BLaER1 treated with 17β-estradiol and CSF1 and Interleukin-3, amounts not matched to agents 10 nM and 100 nM (cell line): ENCODE data around the gene CYP27A1.
"Not testable (repeated sequence)": the region's sequence is repeated elsewhere in the genome, so short reads cannot be mapped to it uniquely, and the experiment has no call there.

Experiments used
- H3K27ac ChIP-seq, 11 experiments: shearing (Covaris generic); formaldehyde crosslinking; 2 replicates each; pipeline ENCODE4 v1.8.1; 2022
- H3K27me3 ChIP-seq, 11 experiments: shearing (Covaris generic); formaldehyde crosslinking; 2 replicates each; pipeline ENCODE4 v1.8.1; 2022
- H3K36me3 ChIP-seq, 11 experiments: shearing (Covaris generic); formaldehyde crosslinking; 2 replicates each; pipeline ENCODE4 v1.8.1; 2022
- H3K4me1 ChIP-seq, 10 experiments: shearing (Covaris generic); formaldehyde crosslinking; 2 replicates each; pipeline ENCODE4 v1.8.1; 2022
- H3K4me2 ChIP-seq, 11 experiments: shearing (Covaris generic); formaldehyde crosslinking; 2 replicates each; pipeline ENCODE4 v1.8.1; 2022
- H3K4me3 ChIP-seq, 10 experiments: shearing (Covaris generic); formaldehyde crosslinking; 2 replicates each; pipeline ENCODE4 v1.8.1; 2022
- H3K9ac ChIP-seq, 11 experiments: shearing (Covaris generic); formaldehyde crosslinking; 2 replicates each; pipeline ENCODE4 v1.8.1; 2022
- H3K9me3 ChIP-seq, 11 experiments: shearing (Covaris generic); formaldehyde crosslinking; replicated peaks in 1 of 11; 2 replicates each; pipeline ENCODE4 v1.8.1; 2022
- H4K20me1 ChIP-seq, 11 experiments: shearing (Covaris generic); formaldehyde crosslinking; 2 replicates each; pipeline ENCODE4 v1.8.1; 2022
- Cebpa-rat ChIP-seq, 11 experiments: shearing (Covaris generic); IDR thresholded peaks; 2 replicates each; pipeline ENCODE4 v1.8.1; 2022

CYP27A1 gene

DNA sequence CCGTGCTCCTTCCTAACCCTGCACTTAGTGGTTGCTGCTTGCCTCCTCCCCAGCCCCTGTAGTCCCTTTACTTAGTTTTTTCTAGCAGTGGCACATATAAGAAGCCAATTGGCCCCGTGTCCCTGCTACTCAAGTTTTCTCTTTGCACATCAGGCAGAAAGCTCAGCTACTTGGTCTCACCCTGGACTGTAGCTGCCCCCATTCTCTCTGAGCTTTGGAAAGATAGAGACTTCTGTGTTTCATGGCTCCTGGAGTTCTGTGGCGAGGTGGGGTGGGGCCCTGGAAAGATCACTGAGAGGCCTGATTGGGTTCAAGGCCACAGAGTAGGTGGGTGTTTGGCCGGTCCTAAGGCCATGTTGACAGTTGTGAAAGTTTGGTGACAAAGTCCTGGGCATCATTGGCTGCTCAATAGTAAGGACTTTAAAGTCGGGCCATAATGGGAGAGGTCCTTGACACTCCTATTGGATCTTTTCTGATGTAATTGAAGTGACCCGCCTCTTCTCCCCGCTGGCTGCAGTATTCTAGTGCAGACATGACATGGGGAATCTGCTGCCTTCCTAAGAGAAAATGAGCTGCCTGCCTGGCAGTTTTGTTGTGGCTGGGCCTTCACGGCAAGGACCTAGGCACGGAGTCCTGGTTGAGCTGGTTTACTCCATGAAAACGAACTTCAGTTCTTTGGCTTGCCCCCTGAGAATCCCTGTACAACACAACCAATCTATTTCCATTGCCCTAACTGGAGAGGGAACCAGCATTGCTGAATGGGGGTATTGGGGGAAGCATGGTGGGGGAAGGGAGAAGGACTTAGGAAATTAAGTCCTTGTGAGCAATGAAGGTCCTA lies 26.2 kb upstream of the CYP27A1 start:
- H3K27ac ChIP-seq = no peak overlapping the region
- H3K27me3 ChIP-seq = no peaks in the 10 kb centered on the region
- H3K9me3 ChIP-seq = no peaks in the 10 kb centered on the region
- H3K4me3 ChIP-seq = no peak overlapping the region
- 0 out of 22 replicates have a peak, but pooled peaks cover 0 to 5% (median 0%) of the 10 kb centered on the region in 11 experiments for H4K20me1 ChIP-seq
- H3K4me2 ChIP-seq = no peak overlapping the region
- H3K4me1 ChIP-seq = peaks cover 0 to 9% (median 0%) of the 10 kb centered on the region in 10 experiments; a peak in 4 of 20 replicates
- peaks cover 62 to 84% (median 72%) of the 10 kb centered on the region in 11 experiments for H3K36me3 ChIP-seq
- H3K9ac ChIP-seq = no peak overlapping the region
- no peak for TF ChIP-seq Cebpa-rat (IDR thresholded peaks at IDR 0.05)

DNA sequence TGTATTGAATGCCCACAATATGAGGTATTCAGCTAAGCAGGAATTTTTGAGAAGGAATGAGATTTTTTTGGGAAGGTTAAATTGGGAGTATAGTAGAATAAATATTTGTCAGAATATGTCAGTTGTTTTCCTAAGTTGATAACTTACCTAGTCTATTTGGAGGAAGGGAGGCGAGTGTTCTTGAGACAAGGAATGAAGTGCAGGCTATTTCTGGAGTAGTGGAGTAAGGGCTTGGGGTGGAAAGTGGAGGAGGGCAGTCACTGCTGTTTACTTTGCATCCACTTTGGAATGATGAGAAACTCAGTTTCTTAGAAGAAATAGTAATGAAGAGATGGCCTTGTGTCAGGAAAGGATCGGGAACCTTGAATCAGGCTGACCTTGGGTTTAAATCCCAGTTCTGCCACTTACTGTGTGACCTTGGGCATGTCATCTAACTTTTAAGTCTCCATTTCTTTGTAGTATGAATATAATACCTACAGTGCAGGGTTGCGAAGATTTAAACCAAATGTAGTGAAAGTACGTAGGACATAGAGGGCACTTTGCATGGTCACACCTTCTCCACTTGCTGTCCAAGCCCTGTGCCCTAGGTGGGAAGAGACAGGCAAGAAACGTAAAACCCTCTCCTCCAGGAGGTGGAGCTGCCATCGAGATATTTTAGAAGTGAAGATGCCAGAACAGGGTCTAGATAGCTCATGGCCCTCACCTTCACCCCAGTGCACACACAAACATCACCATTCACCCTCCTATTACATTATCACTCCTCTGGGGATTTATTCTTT lies 25.2 kb upstream of the CYP27A1 start:
- H3K4me2 ChIP-seq = no peak overlapping the region
- H3K9ac ChIP-seq = no peak overlapping the region
- H3K4me1 ChIP-seq = peaks cover 0 to 12% (median 0%) of the 10 kb centered on the region in 10 experiments; a peak in 4 of 20 replicates
- H3K9me3 ChIP-seq = no peaks in the 10 kb centered on the region
- no peak overlapping the region for H3K4me3 ChIP-seq
- H4K20me1 ChIP-seq = 0 out of 22 replicates have a peak, but pooled peaks cover 0 to 5% (median 0%) of the 10 kb centered on the region in 11 experiments
- TF ChIP-seq Cebpa-rat (IDR thresholded peaks at IDR 0.05) = no peak
- H3K36me3 ChIP-seq = peaks cover 52 to 74% (median 62%) of the 10 kb centered on the region in 11 experiments
- no peak overlapping the region for H3K27ac ChIP-seq
- no peaks in the 10 kb centered on the region for H3K27me3 ChIP-seq

DNA sequence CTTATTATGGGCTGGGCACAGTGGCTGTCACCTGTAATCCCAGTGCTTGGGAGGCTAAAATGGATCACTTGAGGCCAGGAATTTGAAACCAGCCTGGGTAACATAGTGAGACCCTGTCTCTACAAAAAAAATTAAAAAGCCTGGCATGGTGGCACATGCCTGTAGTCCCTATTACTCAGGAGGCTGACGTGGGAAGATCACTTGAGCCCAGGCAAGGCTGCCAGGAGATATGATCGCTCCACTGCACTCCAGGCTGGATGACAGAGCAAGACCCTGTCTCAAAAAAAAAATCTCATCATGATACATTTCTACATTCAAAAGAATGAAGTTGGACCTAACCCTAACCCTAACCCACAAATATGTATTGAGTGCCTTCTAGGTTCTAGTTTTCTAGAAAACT lies 20.2 kb upstream of the CYP27A1 start:
- Histone ChIP-seq H3K27me3 (no peaks in the 10 kb centered on the region), H4K20me1 (no peaks in the 10 kb centered on the region), H3K9ac (no peak overlapping the region), H3K9me3 (peaks cover 0 to 2% (median 0%) of the 10 kb centered on the region in 11 experiments; a peak in 1 of 22 replicates), H3K4me2 (peak overlapping the region in 1 of 11 experiments; percentile 5; a peak in 1 of 22 replicates), H3K4me3 (no peak overlapping the region), H3K36me3 (peaks cover 4 to 24% (median 14%) of the 10 kb centered on the region in 11 experiments; a peak in 19 of 22 replicates), H3K27ac (no peak overlapping the region), H3K4me1 (peaks cover 0 to 17% (median 0%) of the 10 kb centered on the region in 10 experiments; a peak in 2 of 20 replicates)
- no peak for TF ChIP-seq Cebpa-rat (IDR thresholded peaks at IDR 0.05)

DNA sequence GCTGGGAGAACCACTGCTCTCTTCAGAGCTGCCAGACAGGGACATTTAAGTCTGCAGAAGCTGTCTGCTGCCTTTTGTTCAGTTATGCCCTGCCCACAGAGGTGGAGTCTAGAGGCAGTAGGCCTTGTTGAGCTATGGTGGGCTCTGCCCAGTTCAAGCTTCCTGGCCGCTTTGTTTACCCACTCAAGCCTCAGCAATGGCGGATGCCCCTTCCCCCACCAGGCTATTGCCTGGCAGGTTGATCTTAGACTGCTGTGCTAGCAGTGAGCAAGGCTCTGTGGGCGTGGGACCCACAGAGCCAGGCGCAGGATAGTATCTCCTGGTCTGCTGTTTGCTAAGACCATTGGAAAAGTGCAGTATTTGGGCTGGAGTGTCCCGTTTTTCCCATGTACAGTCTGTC lies 9.2 kb upstream of the CYP27A1 start:
- Histone ChIP-seq H3K9me3 (peaks cover 20 to 49% (median 36%) of the 10 kb centered on the region in 11 experiments), H3K36me3 (peaks cover 10 to 47% (median 30%) of the 10 kb centered on the region in 11 experiments; a peak in 21 of 22 replicates), H3K4me1 (peaks cover 0 to 18% (median 0%) of the 10 kb centered on the region in 10 experiments; a peak in 3 of 20 replicates)
- H3K4me3 ChIP-seq, H3K27ac ChIP-seq, H3K4me2 ChIP-seq, H4K20me1 ChIP-seq, H3K27me3 ChIP-seq, H3K9ac ChIP-seq: not testable (repeated sequence)

DNA sequence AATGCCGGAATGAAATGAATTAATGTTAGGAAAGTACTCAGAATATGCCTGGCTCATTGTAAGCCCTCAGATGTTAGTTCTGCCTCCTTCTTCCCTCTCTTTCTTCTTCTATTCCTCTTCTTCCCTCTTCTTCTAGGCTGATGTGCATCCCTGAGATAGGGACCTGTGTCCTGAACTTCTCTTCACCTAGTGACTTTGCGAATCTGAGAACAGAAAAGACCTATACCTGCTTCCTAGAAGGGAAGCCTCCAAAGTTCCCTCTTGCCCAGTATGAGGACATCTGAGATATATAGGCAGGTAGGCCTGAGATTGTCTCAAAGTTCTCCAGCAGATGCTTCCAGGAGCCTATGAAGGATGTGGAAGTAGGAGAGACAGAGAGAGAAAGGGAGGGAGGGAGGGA lies 8.1 kb upstream of the CYP27A1 start:
- Histone ChIP-seq H3K4me2 (no peak overlapping the region), H3K27ac (no peak overlapping the region), H3K9me3 (peaks cover 23 to 60% (median 43%) of the 10 kb centered on the region in 11 experiments), H3K9ac (no peak overlapping the region), H3K36me3 (peaks cover 13 to 51% (median 32%) of the 10 kb centered on the region in 11 experiments; a peak in 21 of 22 replicates), H4K20me1 (no peaks in the 10 kb centered on the region), H3K27me3 (no peaks in the 10 kb centered on the region), H3K4me3 (no peak overlapping the region), H3K4me1 (peaks cover 0 to 9% (median 0%) of the 10 kb centered on the region in 10 experiments; a peak in 3 of 20 replicates)
- TF ChIP-seq Cebpa-rat (IDR thresholded peaks at IDR 0.05) = no peak

DNA sequence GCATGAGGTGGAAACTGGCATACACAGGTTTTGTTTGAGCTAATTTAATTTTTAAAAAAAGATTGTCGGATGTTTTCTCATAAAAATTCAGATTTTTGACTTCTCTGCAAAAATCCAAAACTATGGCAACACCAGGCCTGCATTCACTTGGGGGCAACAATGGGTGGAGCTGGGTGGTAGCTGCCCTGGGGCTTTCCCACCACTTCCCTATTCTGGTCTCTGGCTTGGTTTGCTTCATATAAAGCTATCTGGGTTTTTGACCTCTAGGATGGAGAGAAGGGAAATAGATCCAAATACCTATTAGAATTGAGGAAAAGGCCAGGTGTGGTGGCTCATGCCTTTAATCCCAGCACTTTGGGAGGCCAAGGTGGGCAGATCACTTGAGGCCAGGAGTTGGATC lies 5.5 kb upstream of the CYP27A1 start:
- H4K20me1 ChIP-seq = no peaks in the 10 kb centered on the region
- H3K4me3 ChIP-seq = no peak overlapping the region
- peaks cover 13 to 51% (median 32%) of the 10 kb centered on the region in 11 experiments; a peak in 21 of 22 replicates for H3K36me3 ChIP-seq
- no peak overlapping the region for H3K9ac ChIP-seq
- no peaks in the 10 kb centered on the region for H3K27me3 ChIP-seq
- peaks cover 0 to 9% (median 0%) of the 10 kb centered on the region in 10 experiments; a peak in 3 of 20 replicates for H3K4me1 ChIP-seq
- peak overlapping the region in 1 of 11 experiments; percentile 32; a peak in 1 of 22 replicates for H3K4me2 ChIP-seq
- H3K27ac ChIP-seq = no peak overlapping the region
- H3K9me3 ChIP-seq = peaks cover 23 to 64% (median 43%) of the 10 kb centered on the region in 11 experiments
- TF ChIP-seq Cebpa-rat (IDR thresholded peaks at IDR 0.05) = no peak

DNA sequence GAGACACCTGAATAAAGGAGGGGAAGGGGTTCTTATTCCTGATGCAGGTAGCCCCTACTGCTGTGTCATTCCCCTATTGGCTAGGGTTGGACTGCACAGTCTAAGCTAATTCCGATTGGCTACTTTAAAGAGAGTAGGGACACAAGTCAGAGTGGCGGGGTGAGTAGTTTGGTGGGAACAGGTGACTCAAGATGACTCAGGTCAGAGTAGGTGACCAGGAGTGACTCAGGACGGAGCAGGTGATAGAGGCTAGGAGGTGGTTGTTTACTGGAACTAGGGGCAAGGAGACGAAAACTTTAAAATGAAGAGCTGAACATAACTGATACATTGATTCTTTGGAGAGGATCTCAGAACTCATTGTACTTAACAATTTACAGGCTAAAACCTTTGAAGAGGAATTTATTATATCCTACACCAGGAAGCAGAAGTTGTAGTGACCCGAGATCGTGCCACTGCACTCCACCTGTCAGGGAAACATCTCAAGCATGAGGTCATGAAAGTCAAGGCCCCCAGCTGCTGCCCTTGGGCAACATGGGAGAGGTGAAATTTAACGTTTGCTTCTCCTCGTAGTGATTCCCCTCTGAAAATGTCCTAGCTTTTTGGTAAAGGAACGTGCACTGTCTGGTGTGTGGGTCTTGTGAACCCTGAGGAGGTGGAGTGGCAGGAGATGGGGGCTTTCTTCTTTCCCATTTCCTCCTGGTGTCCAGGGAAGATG lies 4.5 kb upstream of the CYP27A1 start:
- no peak overlapping the region for H3K4me2 ChIP-seq
- H4K20me1 ChIP-seq = no peaks in the 10 kb centered on the region
- no peaks in the 10 kb centered on the region for H3K27me3 ChIP-seq
- peaks cover 0 to 9% (median 0%) of the 10 kb centered on the region in 10 experiments; a peak in 3 of 20 replicates for H3K4me1 ChIP-seq
- H3K9ac ChIP-seq = no peak overlapping the region
- peaks cover 23 to 67% (median 43%) of the 10 kb centered on the region in 11 experiments for H3K9me3 ChIP-seq
- H3K36me3 ChIP-seq = peaks cover 13 to 51% (median 33%) of the 10 kb centered on the region in 11 experiments; a peak in 21 of 22 replicates
- no peak for TF ChIP-seq Cebpa-rat (IDR thresholded peaks at IDR 0.05)
- no peak overlapping the region for H3K27ac ChIP-seq
- no peak overlapping the region for H3K4me3 ChIP-seq

DNA sequence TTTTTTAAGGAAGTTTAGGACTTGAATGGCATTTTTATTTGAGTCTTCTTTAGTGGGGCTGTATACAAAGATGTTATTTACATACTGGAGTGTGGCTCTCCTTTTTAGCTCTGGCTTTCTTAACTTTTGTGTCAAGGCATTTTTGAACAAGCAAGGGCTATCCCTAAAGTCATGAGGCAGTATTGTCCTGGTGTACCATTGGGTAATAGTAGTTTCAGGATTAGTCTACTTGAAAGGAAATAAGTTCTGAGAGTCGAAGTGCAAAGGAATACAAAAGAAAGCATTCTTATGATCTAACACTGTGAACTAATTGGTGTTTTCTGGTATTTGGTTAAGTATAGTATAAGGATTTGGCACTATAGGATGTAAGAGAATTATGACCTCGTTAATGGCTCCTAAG lies 1.9 kb upstream of the CYP27A1 start:
- peaks cover 23 to 48% (median 36%) of the 10 kb centered on the region in 11 experiments for H3K9me3 ChIP-seq
- TF ChIP-seq Cebpa-rat (IDR thresholded peaks at IDR 0.05) = no peak
- no peak overlapping the region for H3K4me3 ChIP-seq
- no peak overlapping the region for H3K9ac ChIP-seq
- peaks cover 13 to 34% (median 23%) of the 10 kb centered on the region in 11 experiments; a peak in 20 of 22 replicates for H3K36me3 ChIP-seq
- H3K4me1 ChIP-seq = peaks cover 0 to 9% (median 0%) of the 10 kb centered on the region in 10 experiments; a peak in 4 of 20 replicates
- H3K27me3 ChIP-seq = no peaks in the 10 kb centered on the region
- no peaks in the 10 kb centered on the region for H4K20me1 ChIP-seq
- H3K27ac ChIP-seq = no peak overlapping the region
- H3K4me2 ChIP-seq = 0 out of 22 replicates have a peak overlapping the region, but pooled peaks of 2 of the 11 experiments have one; percentile 9 to 17
